Measurements from ENCODE around the gene GPNMB. TPM values are rescaled to one million over a fixed set of nuclear protein-coding genes. Genes with fewer than 3 reads are reported as not detected.

GPNMB gene
- total RNA-seq, 2 donors from 2014 or later: 10.0 to 49.9 TPM

GRCh38 chr7:23212395-23212794 is 34.2 kb upstream of the GPNMB start:
- WGBS: 75% methylated on average over 2 of the region's 2 CpGs
- TF ChIP-seq POLR2A (IDR thresholded peaks at IDR 0.05) (no peak), CTCF (IDR thresholded peaks at IDR 0.05) (no peak), POLR2AphosphoS5 (IDR thresholded peaks at IDR 0.05) (no peak)
- no peak for DNase-seq (ENCODE audit: low spot score)
- Histone ChIP-seq H3K9me3 (no peaks in the 10 kb centered on the region), H3K4me1 (replicated peaks) (no peaks in the 10 kb centered on the region), H3K4me3 (no peak overlapping the region), H3K27me3 (replicated peaks; ENCODE audit: insufficient read depth) (no peaks in the 10 kb centered on the region), H3K27ac (no peak overlapping the region), H3K36me3 (no peaks in the 10 kb centered on the region)
- intact Hi-C loops (cut with DNase I): no loop called here

GRCh38 chr7:23212841-23213240 is 33.7 kb upstream of the GPNMB start:
- no peak overlapping the region for H3K4me3 ChIP-seq
- no peaks in the 10 kb centered on the region for H3K36me3 ChIP-seq
- no peak for DNase-seq (ENCODE audit: low spot score)
- TF ChIP-seq POLR2AphosphoS5 (IDR thresholded peaks at IDR 0.05) (no peak), CTCF (IDR thresholded peaks at IDR 0.05) (no peak), POLR2A (IDR thresholded peaks at IDR 0.05) (no peak)
- no peaks in the 10 kb centered on the region for H3K4me1 ChIP-seq (replicated peaks)
- no peaks in the 10 kb centered on the region for H3K27me3 ChIP-seq (replicated peaks; ENCODE audit: insufficient read depth)
- WGBS: 84% methylated on average over 4 of the region's 4 CpGs
- no peak overlapping the region for H3K27ac ChIP-seq
- intact Hi-C loops (cut with DNase I): no loop called here
- no peaks in the 10 kb centered on the region for H3K9me3 ChIP-seq

- DNase-seq (ENCODE audit: low spot score): no peak
- TF ChIP-seq CTCF (IDR thresholded peaks at IDR 0.05) (no peak), POLR2A (IDR thresholded peaks at IDR 0.05) (no peak), POLR2AphosphoS5 (IDR thresholded peaks at IDR 0.05) (no peak)
- Histone ChIP-seq H3K4me1 (replicated peaks) (no peaks in the 10 kb centered on the region), H3K9me3 (no peaks in the 10 kb centered on the region), H3K27ac (no peak overlapping the region), H3K4me3 (no peak overlapping the region), H3K27me3 (replicated peaks; ENCODE audit: insufficient read depth) (no peaks in the 10 kb centered on the region), H3K36me3 (no peaks in the 10 kb centered on the region)
- intact Hi-C loops (cut with DNase I): no loop called here
- 91% methylated on average over 11 of the region's 11 CpGs for WGBS
These were observed 32.8 kb upstream of the GPNMB start for GRCh38 chr7:23213755-23214154.

GRCh38 chr7:23214423-23214822 is 32.2 kb upstream of the GPNMB start:
- Histone ChIP-seq H3K27me3 (replicated peaks; ENCODE audit: insufficient read depth) (no peaks in the 10 kb centered on the region), H3K36me3 (no peaks in the 10 kb centered on the region), H3K4me1 (replicated peaks) (no peaks in the 10 kb centered on the region), H3K27ac (no peak overlapping the region), H3K4me3 (no peak overlapping the region), H3K9me3 (no peaks in the 10 kb centered on the region)
- intact Hi-C loops (cut with DNase I): no loop called here
- TF ChIP-seq CTCF (IDR thresholded peaks at IDR 0.05): no peak
- no peak for TF ChIP-seq POLR2A (IDR thresholded peaks at IDR 0.05)
- no peak for TF ChIP-seq POLR2AphosphoS5 (IDR thresholded peaks at IDR 0.05)
- WGBS: 92% methylated on average over 5 of the region's 5 CpGs
- DNase-seq (ENCODE audit: low spot score): no peak

GRCh38 chr7:23214938-23215337 is 31.6 kb upstream of the GPNMB start:
- TF ChIP-seq POLR2A (IDR thresholded peaks at IDR 0.05) (no peak), POLR2AphosphoS5 (IDR thresholded peaks at IDR 0.05) (no peak), CTCF (IDR thresholded peaks at IDR 0.05) (no peak)
- Histone ChIP-seq H3K9me3 (no peaks in the 10 kb centered on the region), H3K36me3 (no peaks in the 10 kb centered on the region), H3K27me3 (replicated peaks; ENCODE audit: insufficient read depth) (no peaks in the 10 kb centered on the region), H3K4me1 (replicated peaks) (no peaks in the 10 kb centered on the region), H3K27ac (no peak overlapping the region), H3K4me3 (no peak overlapping the region)
- intact Hi-C loops (cut with DNase I): no loop called here
- 77% methylated on average over 6 of the region's 6 CpGs for WGBS
- DNase-seq (ENCODE audit: low spot score): no peak

Data from prostate gland (tissue), 2 donors.